IMR-90 (cell line): ENCODE results near the gene OR2H2. TPM values are rescaled to one million over a fixed set of nuclear protein-coding genes. Genes with fewer than 3 reads are reported as not detected.

Experiments
- ATAC-seq: fragments of 200-7000 bp; cut with Tn5 transposase; 2 replicates; pipeline ENCODE4 v1.9.1; 2020; ENCODE audit warnings: low read depth, mild to moderate bottlenecking, moderate library complexity
- BruUV-seq: library from RNA; stranded (reverse); fragments of 400-500 nt; replicated peaks from 2 replicates; lab custom pipeline; 2021; lab: Mats Ljungman, UMichigan
- CTCF ChIA-PET: fragments of 300-600 bp; formaldehyde crosslinking; extraction: SDS; loops from one replicate; lab custom pipeline; 2021; ENCODE audit warnings: antibody characterized with exemption; lab: Yijun Ruan, JAX
- POLR2A ChIA-PET: fragments of 300-600 bp; sonication (Branson Sonifier 250); formaldehyde crosslinking; loops from one replicate; lab custom pipeline; 2022; ENCODE audit warnings: antibody characterized with exemption; ENCODE audit not compliant: unreplicated experiment; lab: Charles Lee
- DNase-seq: peaks from one replicate; pipeline ENCODE4 v3.0.0; 2013
- H2AFZ ChIP-seq: replicated peaks from 2 replicates; pipeline ENCODE3; 2013; ENCODE audit warnings: low read length, mild to moderate bottlenecking; ENCODE audit not compliant: poor library complexity
- H2AK5ac ChIP-seq: 2 replicates; pipeline ENCODE4 v1.6.1; 2013; ENCODE audit warnings: low read depth, low read length, inconsistent platforms
- H2AK9ac ChIP-seq: replicated peaks from 2 replicates; pipeline ENCODE3; 2013; ENCODE audit warnings: mild to moderate bottlenecking, low read depth, low read length, moderate library complexity; ENCODE audit not compliant: poor library complexity
- H2BK120ac ChIP-seq: 2 replicates; pipeline ENCODE4 v1.6.1; 2013; ENCODE audit warnings: low read depth, low read length, inconsistent platforms
- H2BK15ac ChIP-seq: 3 replicates; pipeline ENCODE4 v1.6.1; 2013; ENCODE audit warnings: low read depth, low read length, inconsistent platforms
- H2BK20ac ChIP-seq: 2 replicates; pipeline ENCODE4 v1.6.1; 2013; ENCODE audit warnings: low read depth, mild to moderate bottlenecking, inconsistent platforms, low read length, moderate library complexity
- H2BK5ac ChIP-seq: 2 replicates; pipeline ENCODE4 v1.6.1; 2013; ENCODE audit warnings: mild to moderate bottlenecking, low read depth, low read length, inconsistent platforms; ENCODE audit not compliant: poor library complexity, severe bottlenecking
- H3K14ac ChIP-seq: replicated peaks from 2 replicates; pipeline ENCODE4 v1.6.1; 2013; ENCODE audit warnings: low read depth, low read length, inconsistent platforms
- H3K18ac ChIP-seq: 2 replicates; pipeline ENCODE4 v1.6.1; 2013; ENCODE audit warnings: low read depth, low read length, control low read depth
- H3K23ac ChIP-seq: 2 replicates; pipeline ENCODE4 v1.6.1; 2013; ENCODE audit warnings: low read depth, low read length, inconsistent platforms
- H3K27ac ChIP-seq: 2 replicates; pipeline ENCODE4 v1.5.1; 2013; ENCODE audit warnings: mild to moderate bottlenecking, control low read depth, low read length; ENCODE audit not compliant: insufficient read depth
- H3K27me3 ChIP-seq: 2 replicates; pipeline ENCODE4 v1.6.1; 2013; ENCODE audit warnings: low read length; ENCODE audit not compliant: control insufficient read depth, insufficient read depth
- H3K36me3 ChIP-seq: 2 replicates; pipeline ENCODE4 v1.6.1; 2013; ENCODE audit warnings: low read length, mixed read lengths; ENCODE audit not compliant: control insufficient read depth, insufficient read depth
- H3K4ac ChIP-seq: 2 replicates; pipeline ENCODE4 v1.6.1; 2013; ENCODE audit warnings: low read depth, low read length, inconsistent platforms
- H3K4me1 ChIP-seq: 2 replicates; pipeline ENCODE4 v1.6.1; 2013; ENCODE audit warnings: low read length, mixed read lengths; ENCODE audit not compliant: control insufficient read depth, insufficient read depth
- H3K4me2 ChIP-seq: 2 replicates; pipeline ENCODE4 v1.6.1; 2013; ENCODE audit warnings: low read depth, mild to moderate bottlenecking, control low read depth, low read length, moderate library complexity
- H3K4me3 ChIP-seq: 2 replicates; pipeline ENCODE4 v1.5.1; 2013; ENCODE audit warnings: low read depth, mild to moderate bottlenecking, control low read depth, low read length, moderate library complexity; ENCODE audit not compliant: insufficient read depth
- H3K56ac ChIP-seq: 2 replicates; pipeline ENCODE4 v1.6.1; 2013; ENCODE audit warnings: low read length, inconsistent platforms; ENCODE audit not compliant: insufficient read depth; ENCODE audit errors: extremely low read depth
- H3K79me1 ChIP-seq, 2 experiments: 2 replicates each; pipeline ENCODE4 v1.6.1; 2013; ENCODE audit warnings: low read length in 2 of 2, inconsistent platforms in 1 of 2, low read depth in 1 of 2
- H3K9ac ChIP-seq: 2 replicates; pipeline ENCODE4 v1.6.1; 2013; ENCODE audit warnings: low read depth, low read length, control low read depth
- H3K9me1 ChIP-seq: 2 replicates; pipeline ENCODE4 v1.6.1; 2013; ENCODE audit warnings: low read length, inconsistent platforms; ENCODE audit not compliant: insufficient read depth
- H3K9me3 ChIP-seq: 2 replicates; pipeline ENCODE4 v1.6.1; 2013; ENCODE audit warnings: low read length; ENCODE audit not compliant: control insufficient read depth, insufficient read depth
- H4K20me1 ChIP-seq: 2 replicates; pipeline ENCODE4 v1.6.1; 2013; ENCODE audit warnings: low read length, inconsistent platforms; ENCODE audit not compliant: insufficient read depth
- H4K5ac ChIP-seq: 2 replicates; pipeline ENCODE4 v1.6.1; 2013; ENCODE audit warnings: mild to moderate bottlenecking, low read depth, low read length, control low read depth
- H4K8ac ChIP-seq, 2 experiments: 2 replicates each; pipeline ENCODE4 v1.6.1; 2013; ENCODE audit warnings: low read depth in 2 of 2, low read length in 2 of 2, control low read depth in 1 of 2, inconsistent platforms in 1 of 2
- H4K91ac ChIP-seq: 2 replicates; pipeline ENCODE4 v1.6.1; 2013; ENCODE audit warnings: low read depth, low read length, inconsistent platforms; ENCODE audit not compliant: insufficient read depth
- CEBPB ChIP-seq: IDR thresholded peaks from 2 replicates; pipeline ENCODE4 v1.6.1; 2012; ENCODE audit warnings: low read depth, low read length, improper control_type of control experiment
- MAFK ChIP-seq: IDR thresholded peaks from 2 replicates; pipeline ENCODE4 v1.6.1; 2012; ENCODE audit warnings: low read depth, low read length, improper control_type of control experiment
- MAZ ChIP-seq: IDR thresholded peaks from 2 replicates; pipeline ENCODE4 v1.6.1; 2012; ENCODE audit warnings: low read depth, mild to moderate bottlenecking, low read length, improper control_type of control experiment, moderate library complexity, borderline replicate concordance
- SMC3 ChIP-seq: fragments of 150-350 bp; IDR thresholded peaks from 2 replicates; pipeline ENCODE4 v1.6.1; 2016; ENCODE audit warnings: low read depth, mild to moderate bottlenecking, antibody characterized with exemption, low read length, moderate library complexity
- WGBS, 2 experiments: methylation state at CpG; one replicate each; pipeline versions ENCODE4 v1.1.5 to v1.1.7; 2013; ENCODE audit warnings: missing lambda C conversion rate in 2 of 2; ENCODE audit not compliant: insufficient read length in 1 of 2; ENCODE audit errors: extremely low coverage in 2 of 2; 5-methylcytosine and 5-hydroxymethylcytosine counted together
- dilution Hi-C: fragments of 300-500 bp; cut with HindIII; formaldehyde crosslinking; loops from one replicate; pipeline ENCODE4 v1.14.3; 2018; ENCODE audit warnings: low sequenced_read_pairs; ENCODE audit not compliant: unreplicated experiment
- in situ Hi-C: fragments of 300-500 bp; cut with MboI; formaldehyde crosslinking; loops from 3 replicates; pipeline ENCODE4 v1.14.3; 2019; ENCODE audit warnings: low sequenced_read_pairs, inconsistent platforms, mixed read lengths
- intact Hi-C: fragments of 100-400 bp; cut with micrococcal nuclease; formaldehyde crosslinking; loops from 2 replicates; pipeline ENCODE4 v1.10.0; 2022
- polyA plus RNA-seq, 3 experiments: library from polyadenylated mRNA; depleted of rRNA; stranded (reverse); fragments of >200 nt; gene quantifications; 2 replicates each; pipeline ENCODE4 v1.2.3, GENCODE V29; 2012; ENCODE audit warnings: low replicate concordance in 1 of 3
- total RNA-seq: library from RNA; depleted of rRNA; stranded (reverse); fragments of >200 nt; gene quantifications from 2 replicates; pipeline ENCODE4 v1.2.3, GENCODE V29; 2012

The OR2H2 gene
- total and polyA plus RNA-seq, 2 of the 4 experiments (the other 2 are of a cell fraction), result not detected

DNA sequence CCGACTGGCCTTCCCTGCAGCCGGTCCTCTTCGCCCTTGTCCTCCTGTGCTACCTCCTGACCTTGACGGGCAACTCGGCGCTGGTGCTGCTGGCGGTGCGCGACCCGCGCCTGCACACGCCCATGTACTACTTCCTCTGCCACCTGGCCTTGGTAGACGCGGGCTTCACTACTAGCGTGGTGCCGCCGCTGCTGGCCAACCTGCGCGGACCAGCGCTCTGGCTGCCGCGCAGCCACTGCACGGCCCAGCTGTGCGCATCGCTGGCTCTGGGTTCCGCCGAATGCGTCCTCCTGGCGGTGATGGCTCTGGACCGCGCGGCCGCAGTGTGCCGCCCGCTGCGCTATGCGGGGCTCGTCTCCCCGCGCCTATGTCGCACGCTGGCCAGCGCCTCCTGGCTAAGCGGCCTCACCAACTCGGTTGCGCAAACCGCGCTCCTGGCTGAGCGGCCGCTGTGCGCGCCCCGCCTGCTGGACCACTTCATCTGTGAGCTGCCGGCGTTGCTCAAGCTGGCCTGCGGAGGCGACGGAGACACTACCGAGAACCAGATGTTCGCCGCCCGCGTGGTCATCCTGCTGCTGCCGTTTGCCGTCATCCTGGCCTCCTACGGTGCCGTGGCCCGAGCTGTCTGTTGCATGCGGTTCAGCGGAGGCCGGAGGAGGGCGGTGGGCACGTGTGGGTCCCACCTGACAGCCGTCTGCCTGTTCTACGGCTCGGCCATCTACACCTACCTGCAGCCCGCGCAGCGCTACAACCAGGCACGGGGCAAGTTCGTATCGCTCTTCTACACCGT lies 31.5 kb upstream of the OR2H2 start:
- no peak overlapping the region for H2AK5ac ChIP-seq
- no peak overlapping the region for H3K18ac ChIP-seq
- H3K27me3 ChIP-seq, result peaks cover 15% of the 10 kb centered on the region
- ATAC-seq, result peak; percentile 77
- H2BK5ac ChIP-seq, result no peak overlapping the region
- H3K9me3 ChIP-seq, result no peaks in the 10 kb centered on the region
- no peak overlapping the region for H3K4ac ChIP-seq
- POLR2A ChIA-PET, result no interaction called here
- H3K23ac ChIP-seq, result no peak overlapping the region
- dilution Hi-C loops, result no loop called here
- H3K56ac ChIP-seq, result no peak overlapping the region
- 0% methylated on average over 29 of the region's 83 CpGs; no CpG with 5 or more reads in 1 of the 2 experiments for WGBS, 2 experiments
- H4K91ac ChIP-seq, result no peak overlapping the region
- H2AK9ac ChIP-seq, result no peak overlapping the region
- no peak overlapping the region for H3K14ac ChIP-seq
- peak overlapping the region; percentile 59 for H2AFZ ChIP-seq
- no peak overlapping the region for H4K5ac ChIP-seq
- no peak overlapping the region; the same call in 1 of the 2 replicates for H3K4me3 ChIP-seq
- H3K27ac ChIP-seq, result no peak overlapping the region
- H3K9ac ChIP-seq, result no peak overlapping the region
- no peaks in the 10 kb centered on the region for H3K9me1 ChIP-seq
- H2BK15ac ChIP-seq, result no peak overlapping the region
- H3K4me1 ChIP-seq, result peaks cover 2% of the 10 kb centered on the region; the same call in 1 of the 2 replicates
- no peaks in the 10 kb centered on the region for H3K79me1 ChIP-seq
- H2BK120ac ChIP-seq, result no peak overlapping the region
- no peak overlapping the region for H2BK20ac ChIP-seq
- peak; percentile 54 for DNase-seq
- H4K20me1 ChIP-seq, result no peaks in the 10 kb centered on the region
- peak overlapping the region; percentile 23; the same call in 1 of the 2 replicates for H3K4me2 ChIP-seq
- BruUV-seq, result no TSS peak
- in situ Hi-C loops, result no loop called here
- intact Hi-C loops, result no loop called here
- no peaks in the 10 kb centered on the region for H3K36me3 ChIP-seq
- CTCF ChIA-PET, result no interaction called here
- TF ChIP-seq MAFK, result no peak
- TF ChIP-seq SMC3, result no peak
- TF ChIP-seq CEBPB, result peak; percentile 87
- no peak for TF ChIP-seq MAZ
- no peak overlapping the region for H4K8ac ChIP-seq
